Lower lobe of right lung (tissue), 2 donors: Measurements from ENCODE around the gene NCR1. TPM values are rescaled to one million over a fixed set of nuclear protein-coding genes. Genes with fewer than 3 reads are reported as not detected.
"Not testable (repeated sequence)": the region's sequence is repeated elsewhere in the genome, so short reads cannot be mapped to it uniquely, and the experiment has no call there.

ENCODE experiments used
- ATAC-seq, 2 donors: fragments of 200-7000 bp; cut with Tn5 transposase; one replicate each; pipeline ENCODE4 v1.9.1; 2020 to 2022; ENCODE audit warnings: mild to moderate bottlenecking in 2 of 2, moderate library complexity in 2 of 2
- DNase-seq: peaks from one replicate; pipeline ENCODE4 v3.0.0-alpha.2; 2020
- H3K27ac ChIP-seq: fragments of 200-600 bp; one replicate; pipeline ENCODE4 v1.8.0; 2022
- H3K27me3 ChIP-seq: fragments of 200-600 bp; one replicate; pipeline ENCODE4 v1.8.0; 2022; ENCODE audit warnings: low read depth
- H3K36me3 ChIP-seq: fragments of 200-600 bp; one replicate; pipeline ENCODE4 v1.8.0; 2022; ENCODE audit warnings: mild to moderate bottlenecking
- H3K4me1 ChIP-seq: fragments of 200-600 bp; one replicate; pipeline ENCODE4 v1.8.0; 2022
- H3K4me3 ChIP-seq: fragments of 200-600 bp; one replicate; pipeline ENCODE4 v1.8.0; 2022; ENCODE audit warnings: mild to moderate bottlenecking
- H3K9me3 ChIP-seq: fragments of 200-600 bp; one replicate; pipeline ENCODE4 v1.8.0; 2022
- CTCF ChIP-seq: fragments of 200-600 bp; IDR thresholded peaks from one replicate; pipeline ENCODE4 v1.8.0; 2022; ENCODE audit warnings: antibody characterized with exemption, mild to moderate bottlenecking
- intact Hi-C: fragments of 100-400 bp; cut with DNase I; formaldehyde crosslinking; loops from one replicate; pipeline ENCODE4 v1.11.0; 2022
- long read RNA-seq: library from polyadenylated mRNA; unstranded; transcript quantifications from one replicate; pipeline ENCODE4 v2.0.0, GENCODE V29; 2021
- total RNA-seq: library from RNA; stranded (reverse); fragmentation: NEBNext Ultra II Directional; extraction: Animal tissue kit (Norgen Biotek cat#: 25700); gene quantifications from one replicate; pipeline ENCODE4 v1.2.1, GENCODE V29; 2021
- donor health status: DM: no; HTN: yes; CAD: no; lungs with severe emphysema.

Gene NCR1, protein sequence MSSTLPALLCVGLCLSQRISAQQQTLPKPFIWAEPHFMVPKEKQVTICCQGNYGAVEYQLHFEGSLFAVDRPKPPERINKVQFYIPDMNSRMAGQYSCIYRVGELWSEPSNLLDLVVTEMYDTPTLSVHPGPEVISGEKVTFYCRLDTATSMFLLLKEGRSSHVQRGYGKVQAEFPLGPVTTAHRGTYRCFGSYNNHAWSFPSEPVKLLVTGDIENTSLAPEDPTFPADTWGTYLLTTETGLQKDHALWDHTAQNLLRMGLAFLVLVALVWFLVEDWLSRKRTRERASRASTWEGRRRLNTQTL
- 2.4 TPM for total RNA-seq
- long read RNA-seq, partial matches to known transcripts = 0 of 1 reads
- long read RNA-seq, other reads (novel, unspliced or antisense) = 1 of 1 reads

- Histone ChIP-seq H3K36me3 (no peaks in the 10 kb centered on the region), H3K9me3 (no peaks in the 10 kb centered on the region), H3K27ac (no peak within 1 kb of the TSS), H3K4me1 (no peaks in the 10 kb centered on the region), H3K27me3 (peaks cover 10% of the 10 kb centered on the region), H3K4me3 (peak within 1 kb of the TSS; percentile 6)
- intact Hi-C loops = no loop called here
- TF ChIP-seq CTCF = no peak
- DNase-seq = no peak
- ATAC-seq = peak; percentile 29 to 37
Measured at GRCh38 chr19:54905803-54906511, at the start of gene NCR1. TSS of gene NCR1 (plus strand) at chr19:54906148. CDS start at chr19:54906188, 40 bp downstream.

- intact Hi-C loops, ATAC-seq, H3K4me1 ChIP-seq, H3K36me3 ChIP-seq, H3K4me3 ChIP-seq, H3K9me3 ChIP-seq, H3K27ac ChIP-seq, H3K27me3 ChIP-seq, DNase-seq: not testable (repeated sequence)
Measured at GRCh38 chr19:54858476-54858875, 47.5 kb upstream of the NCR1 start.

DNA sequence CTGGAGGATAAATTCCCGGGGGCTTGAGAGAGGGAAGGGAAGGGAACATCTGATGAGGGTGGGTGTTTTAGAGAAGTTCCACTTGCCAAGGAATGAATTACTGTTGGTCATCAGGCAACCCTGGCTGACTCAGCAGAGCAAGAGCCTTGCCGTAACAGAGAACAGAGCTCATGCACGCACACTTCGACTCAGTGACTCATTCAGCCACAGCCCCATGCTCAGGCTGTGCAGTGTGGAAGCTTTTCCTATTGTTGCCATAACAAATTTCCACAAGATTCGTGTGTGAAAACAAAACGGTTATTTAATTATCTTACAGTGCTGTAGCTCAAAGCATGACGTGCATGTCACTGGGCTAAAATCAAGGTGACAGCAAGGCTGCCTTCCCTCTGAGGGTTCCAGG, 46.5 kb upstream of the NCR1 start:
- H3K27me3 ChIP-seq, H3K4me3 ChIP-seq, DNase-seq, intact Hi-C loops, H3K27ac ChIP-seq, H3K36me3 ChIP-seq, H3K4me1 ChIP-seq, ATAC-seq, H3K9me3 ChIP-seq: not testable (repeated sequence)

GRCh38 chr19:54863459-54863858, 42.5 kb upstream of the NCR1 start:
- intact Hi-C loops = not testable (repeated sequence)

GRCh38 chr19:54871696-54872095, 34.3 kb upstream of the NCR1 start:
- DNase-seq (no peak), ATAC-seq (no peak)
- H3K9me3 ChIP-seq = no peaks in the 10 kb centered on the region
- intact Hi-C loops = no loop called here
- no peak overlapping the region for H3K4me3 ChIP-seq
- H3K27ac ChIP-seq = no peak overlapping the region
- no peak for TF ChIP-seq CTCF
- H3K36me3 ChIP-seq = no peaks in the 10 kb centered on the region
- H3K4me1 ChIP-seq = no peaks in the 10 kb centered on the region
- peaks cover 8% of the 10 kb centered on the region for H3K27me3 ChIP-seq

More at GRCh38 chr19:54863459-54863858, 42.5 kb upstream of the NCR1 start:
- H3K27me3 ChIP-seq, DNase-seq, H3K36me3 ChIP-seq, ATAC-seq, H3K27ac ChIP-seq, H3K4me3 ChIP-seq, H3K4me1 ChIP-seq, H3K9me3 ChIP-seq: not testable (repeated sequence)

DNA sequence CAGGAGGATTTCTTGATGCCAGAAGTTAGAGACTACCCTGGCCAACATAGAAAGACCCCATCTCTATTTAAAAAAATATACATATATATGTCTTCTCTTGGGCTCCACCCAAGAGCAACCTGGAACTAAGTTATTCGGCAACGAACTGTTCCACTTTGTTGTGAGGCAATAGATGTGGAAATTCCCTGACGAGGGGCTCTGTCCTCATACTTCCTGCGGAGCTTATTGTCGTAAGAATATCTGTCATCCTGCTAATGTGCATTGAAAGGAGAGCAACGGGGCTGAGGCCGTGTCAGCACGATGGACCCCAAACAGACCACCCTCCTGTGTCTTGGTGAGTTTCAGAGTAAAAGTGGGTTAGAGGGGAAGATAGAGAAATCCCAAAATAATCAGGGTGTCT, 32.0 kb upstream of the NCR1 start, which contains the start of gene FCAR:
Gene FCAR, plus strand, starts transcription at position 246 of the 400 bp plus-strand sequence. Its CDS starts 55 bp downstream, at position 301.
- Histone ChIP-seq H3K27ac (no peak within 1 kb of the TSS), H3K9me3 (no peaks in the 10 kb centered on the region), H3K4me1 (no peaks in the 10 kb centered on the region), H3K4me3 (no peak within 1 kb of the TSS), H3K27me3 (peaks cover 8% of the 10 kb centered on the region), H3K36me3 (no peaks in the 10 kb centered on the region)
- TF ChIP-seq CTCF = no peak
- no peak for DNase-seq
- peak in 1 of 2 donors; percentile 14 for ATAC-seq
- intact Hi-C loops = no loop called here

- no peak for DNase-seq
- Histone ChIP-seq H3K9me3 (no peaks in the 10 kb centered on the region), H3K4me1 (no peaks in the 10 kb centered on the region), H3K4me3 (no peak overlapping the region), H3K27ac (no peak overlapping the region), H3K36me3 (no peaks in the 10 kb centered on the region), H3K27me3 (peaks cover 7% of the 10 kb centered on the region)
- no peak for TF ChIP-seq CTCF
- peak; percentile 44 to 73 for ATAC-seq
- intact Hi-C loops = no loop called here
Measured at GRCh38 chr19:54875506-54875905, 30.4 kb upstream of the NCR1 start.
